ENCODE measurements around the gene VWA7.
A peak's percentile ranks its signal among the peaks of the same experiment; 100 is the strongest.

VWA7 gene

DNA sequence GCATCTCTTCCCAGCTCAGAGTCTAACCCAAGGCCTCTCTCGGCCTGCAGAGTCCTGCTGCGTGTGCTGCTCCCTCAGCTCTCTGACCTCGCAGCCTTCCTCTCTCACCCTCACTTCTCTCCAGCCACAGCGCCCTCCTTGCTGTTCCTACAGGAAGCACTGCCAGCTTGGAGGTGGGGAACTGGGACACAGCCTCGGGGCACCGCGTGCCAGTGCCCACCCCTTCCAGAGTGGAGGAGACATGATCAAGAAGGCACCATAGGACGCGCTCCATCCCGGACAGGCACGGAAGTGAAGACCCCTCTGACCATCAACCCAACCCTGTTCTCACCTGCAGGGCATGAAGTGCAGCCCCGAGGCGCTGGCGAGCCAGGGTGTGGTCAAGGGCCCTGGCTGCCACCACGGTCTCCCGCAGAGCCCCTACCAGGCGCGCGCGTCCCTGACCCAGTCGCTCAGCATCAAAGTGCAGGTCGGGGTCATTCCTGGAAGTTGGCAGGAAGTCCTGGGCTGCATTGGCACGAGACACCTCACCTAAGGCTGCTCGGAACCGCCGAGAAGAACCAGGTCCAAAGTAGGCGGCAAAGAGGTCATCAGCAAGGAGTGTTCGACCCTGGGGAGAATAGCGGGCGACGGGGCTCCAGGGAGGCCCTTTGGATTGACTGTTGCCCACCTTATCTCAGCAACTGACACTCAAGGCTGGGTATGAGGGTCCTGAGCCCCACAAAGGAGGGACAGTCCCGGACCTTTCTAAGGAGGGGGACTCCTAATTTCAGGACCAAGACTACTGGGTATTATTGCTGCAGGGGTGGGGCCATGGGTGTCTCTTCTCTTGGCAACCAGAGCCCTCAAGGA, 1.3 kb downstream of the VWA7 start:
- DNase-seq (ENCODE audit: extremely low spot score) = no peak
- POLR2A ChIA-PET = interaction anchor here (0.7 kb wide), 1 partner anchor 406 kb away, joined by 6 read pairs; no protein-coding TSS in a partner anchor
- CTCF ChIA-PET = interaction anchor here (1.0 to 2.8 kb wide), 5 partner anchors 8 to 349 kb away, joined by 3 to 10 read pairs (median 4); no protein-coding TSS in a partner anchor
- TF ChIP-seq CTCF (IDR thresholded peaks at IDR 0.05; ENCODE audit: control extremely low read depth, extremely low read depth, low read depth, missing control alignments) = no peak

- DNase-seq (ENCODE audit: extremely low spot score) = no peak
- POLR2A ChIA-PET = interaction anchor here (0.7 kb wide), 1 partner anchor 407 kb away, joined by 6 read pairs; no protein-coding TSS in a partner anchor
- no peak for TF ChIP-seq CTCF (IDR thresholded peaks at IDR 0.05; ENCODE audit: control extremely low read depth, extremely low read depth, low read depth, missing control alignments)
- CTCF ChIA-PET = interaction anchor here (1.0 to 2.8 kb wide), 7 partner anchors 9 to 349 kb away, joined by 3 to 10 read pairs (median 4); partner anchors contain the start of gene LSM2
These were observed 1.9 kb downstream of the VWA7 start for GRCh38 chr6:31775184-31775583.

- ChIA-PET CTCF (interaction anchor here (1.0 to 4.0 kb wide), 5 partner anchors 19 to 59 kb away, joined by 3 to 73 read pairs (median 4); partner anchors contain the start of genes CLIC1, MSH5 and VARS1), POLR2A (interaction anchor here (0.7 to 1.4 kb wide), 2 partner anchors 24 to 207 kb away, joined by 4 read pairs; partner anchors contain the start of gene VARS1)
- no peak for TF ChIP-seq CTCF (IDR thresholded peaks at IDR 0.05; ENCODE audit: control extremely low read depth, extremely low read depth, low read depth, missing control alignments)
- no peak for DNase-seq (ENCODE audit: extremely low spot score)
These were observed 5.2 kb downstream of the VWA7 start for GRCh38 chr6:31771992-31772358.

GRCh38 chr6:31770860-31771259, 6.3 kb downstream of the VWA7 start:
- TF ChIP-seq CTCF (IDR thresholded peaks at IDR 0.05; ENCODE audit: control extremely low read depth, extremely low read depth, low read depth, missing control alignments) = no peak
- POLR2A ChIA-PET = no interaction called here

DNA sequence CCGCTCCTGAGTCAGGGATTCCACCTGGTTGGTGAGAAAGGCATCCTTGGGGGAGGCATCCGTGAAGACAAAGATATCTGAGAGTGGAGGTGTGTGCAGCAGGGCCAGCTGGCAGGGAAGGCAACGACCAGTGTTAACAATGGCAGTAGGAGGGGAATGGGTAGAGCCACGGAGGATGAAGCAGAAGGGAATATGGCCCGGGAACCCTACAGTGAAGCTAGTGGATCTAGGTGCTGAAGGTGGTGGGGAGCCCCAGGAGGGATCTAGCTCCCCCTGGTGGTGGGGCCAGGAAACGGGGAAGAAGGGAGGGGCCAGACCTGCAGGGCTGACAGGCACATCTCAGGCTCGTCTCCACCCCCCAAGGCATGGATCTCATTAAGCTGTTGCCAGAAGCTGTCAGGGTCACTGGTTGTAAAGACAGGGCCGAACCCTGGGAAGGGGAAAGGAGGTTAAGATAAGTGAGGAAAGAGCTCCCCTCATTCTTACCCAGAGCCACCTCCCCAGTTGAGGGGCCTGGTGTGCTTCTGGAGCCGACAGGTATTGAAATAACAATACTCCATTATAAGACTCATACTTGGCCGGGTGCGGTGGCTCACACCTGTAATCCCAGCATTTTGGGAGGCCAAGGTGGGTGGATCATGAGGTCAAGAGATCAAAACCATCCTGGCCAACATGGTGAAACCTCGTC, 7.3 kb downstream of the VWA7 start:
- TF ChIP-seq CTCF (IDR thresholded peaks at IDR 0.05; ENCODE audit: control extremely low read depth, extremely low read depth, low read depth, missing control alignments) = peak; percentile 69
- ChIA-PET POLR2A (interaction anchor here (0.8 to 1.6 kb wide), 4 partner anchors 11 to 45 kb away, joined by 3 read pairs; partner anchors contain the start of genes HSPA1A, HSPA1L, MSH5 and VARS1), CTCF (interaction anchor here (0.7 to 4.0 kb wide), 41 partner anchors 10 to 228 kb away, joined by 3 to 73 read pairs (median 5); partner anchors contain the start of genes CLIC1, DDAH2, DDX39B and GPANK1)
- DNase-seq (ENCODE audit: extremely low spot score) = peak; percentile 92

More at GRCh38 chr6:31770860-31771259, 6.3 kb downstream of the VWA7 start:
- CTCF ChIA-PET = interaction anchor here (1.0 to 4.0 kb wide), 16 partner anchors 9 to 196 kb away, joined by 3 to 73 read pairs (median 12); partner anchors contain the start of genes CLIC1, DDAH2, LSM2 and MSH5
- no peak for DNase-seq (ENCODE audit: extremely low spot score)

Data from GM10248 (cell line).